Activated naive CD4-positive, alpha-beta T cell treated with anti-CD3 and anti-CD28 coated beads, Interleukin-2, amount 10 ng/mL, durations not matched to agents 5 hours and 36 hours (primary cell): ENCODE measurements around the gene SULT1E1. TPM values are rescaled to one million over a fixed set of nuclear protein-coding genes. Genes with fewer than 3 reads are reported as not detected.

Experiments used
- total RNA-seq, 2 experiments: library from RNA; stranded (reverse); gene quantifications; one replicate each; pipeline ENCODE4 v1.2.3, GENCODE V29; 2021

Gene SULT1E1, protein sequence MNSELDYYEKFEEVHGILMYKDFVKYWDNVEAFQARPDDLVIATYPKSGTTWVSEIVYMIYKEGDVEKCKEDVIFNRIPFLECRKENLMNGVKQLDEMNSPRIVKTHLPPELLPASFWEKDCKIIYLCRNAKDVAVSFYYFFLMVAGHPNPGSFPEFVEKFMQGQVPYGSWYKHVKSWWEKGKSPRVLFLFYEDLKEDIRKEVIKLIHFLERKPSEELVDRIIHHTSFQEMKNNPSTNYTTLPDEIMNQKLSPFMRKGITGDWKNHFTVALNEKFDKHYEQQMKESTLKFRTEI
- total RNA-seq, result not detected

DNA sequence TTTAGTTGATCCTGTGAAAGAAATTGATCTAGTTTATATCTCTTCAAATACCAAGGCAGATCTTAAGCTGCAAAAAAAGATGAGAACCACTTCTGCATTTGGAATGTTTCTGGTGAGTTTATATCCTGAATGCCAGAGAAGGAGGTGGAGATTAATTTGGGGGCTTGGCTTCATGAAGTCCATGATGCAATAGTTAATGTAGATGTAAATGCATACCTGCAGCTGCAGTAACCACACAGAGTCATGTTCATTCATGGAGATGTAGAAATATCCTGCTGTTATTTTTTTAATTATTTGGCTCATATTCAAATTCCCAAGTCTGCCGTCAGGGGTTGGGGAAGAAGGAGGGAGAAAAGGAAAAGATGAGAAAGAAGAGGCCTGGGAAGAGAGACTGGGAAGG is at the start of gene SULT1E1:
TSS of gene SULT1E1 (minus strand) at position 94 of the 400 bp plus-strand sequence. CDS start 2,501 bp downstream, outside the sequence.

Other genes starting within 250 kb of the SULT1E1 start
- not detected for gene UGT2A2, start 220.5 kb downstream of the SULT1E1 start, total RNA-seq
- gene UGT2A1, start 206.9 kb downstream of the SULT1E1 start, total RNA-seq, result not detected
- 1 to 10 TPM; 6.7 to 7.7 TPM for gene SULT1B1, start 99.5 kb downstream of the SULT1E1 start, total RNA-seq
- gene CSN1S1, start 70.9 kb upstream of the SULT1E1 start, total RNA-seq, result not detected
- not detected for gene CSN2, start 105.6 kb upstream of the SULT1E1 start, total RNA-seq
- gene STATH, start 135.8 kb upstream of the SULT1E1 start, total RNA-seq, result not detected
- not detected for gene HTN3, start 168.3 kb upstream of the SULT1E1 start, total RNA-seq
- not detected for gene HTN1, start 190.3 kb upstream of the SULT1E1 start, total RNA-seq